ENCODE results near the gene LRP6.

- TF ChIP-seq ARNT (IDR thresholded peaks at IDR 0.05): no peak
- no peak for TF ChIP-seq FOXA1 (IDR thresholded peaks at IDR 0.05)
- TF ChIP-seq FOXK2 (IDR thresholded peaks at IDR 0.05): no peak
- no peak for TF ChIP-seq SP1 (IDR thresholded peaks at IDR 0.05)
- no peak for TF ChIP-seq SUZ12 (IDR thresholded peaks at IDR 0.05)
- no peak for TF ChIP-seq NFRKB (IDR thresholded peaks at IDR 0.05)
- TF ChIP-seq BHLHE40 (IDR thresholded peaks at IDR 0.05; ENCODE audit: borderline replicate concordance): no peak
- no peak for TF ChIP-seq PKNOX1 (IDR thresholded peaks at IDR 0.05)
- TF ChIP-seq TARDBP (IDR thresholded peaks at IDR 0.05): no peak
- TF ChIP-seq CTBP1 (IDR thresholded peaks at IDR 0.05; ENCODE audit: borderline replicate concordance): no peak
- TF ChIP-seq L3MBTL2 (conservative IDR thresholded peaks at IDR 0.05): no peak
- TF ChIP-seq FOXM1 (IDR thresholded peaks at IDR 0.05; ENCODE audit: borderline replicate concordance): no peak
- TF ChIP-seq HDGF (IDR thresholded peaks at IDR 0.05; ENCODE audit: borderline replicate concordance): no peak
Measured at GRCh38 chr12:12133259-12133658, 133.6 kb downstream of the LRP6 start.

All from HEK293T (cell line).